Measurements from ENCODE around the gene CCIN.

- TF ChIP-seq, protein P1, sequence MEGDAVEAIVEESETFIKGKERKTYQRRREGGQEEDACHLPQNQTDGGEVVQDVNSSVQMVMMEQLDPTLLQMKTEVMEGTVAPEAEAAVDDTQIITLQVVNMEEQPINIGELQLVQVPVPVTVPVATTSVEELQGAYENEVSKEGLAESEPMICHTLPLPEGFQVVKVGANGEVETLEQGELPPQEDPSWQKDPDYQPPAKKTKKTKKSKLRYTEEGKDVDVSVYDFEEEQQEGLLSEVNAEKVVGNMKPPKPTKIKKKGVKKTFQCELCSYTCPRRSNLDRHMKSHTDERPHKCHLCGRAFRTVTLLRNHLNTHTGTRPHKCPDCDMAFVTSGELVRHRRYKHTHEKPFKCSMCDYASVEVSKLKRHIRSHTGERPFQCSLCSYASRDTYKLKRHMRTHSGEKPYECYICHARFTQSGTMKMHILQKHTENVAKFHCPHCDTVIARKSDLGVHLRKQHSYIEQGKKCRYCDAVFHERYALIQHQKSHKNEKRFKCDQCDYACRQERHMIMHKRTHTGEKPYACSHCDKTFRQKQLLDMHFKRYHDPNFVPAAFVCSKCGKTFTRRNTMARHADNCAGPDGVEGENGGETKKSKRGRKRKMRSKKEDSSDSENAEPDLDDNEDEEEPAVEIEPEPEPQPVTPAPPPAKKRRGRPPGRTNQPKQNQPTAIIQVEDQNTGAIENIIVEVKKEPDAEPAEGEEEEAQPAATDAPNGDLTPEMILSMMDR (IDR thresholded peaks at IDR 0.05): no peak
- no peak for TF ChIP-seq POLR2A (IDR thresholded peaks at IDR 0.05)
Observed at GRCh38 chr9:36174271-36174670, 5.1 kb downstream of the CCIN start.

Data from vagina (tissue), 2 donors.